Activated CD8-positive, alpha-beta memory T cell treated with anti-CD3 and anti-CD28 coated beads, Interleukin-2, amount 50 U/mL, for 1 hour (primary cell): ENCODE results near the gene DCTN1.
A peak's percentile ranks its signal among the peaks of the same experiment; 100 is the strongest.
"Not testable (repeated sequence)": the region's sequence is repeated elsewhere in the genome, so short reads cannot be mapped to it uniquely, and the experiment has no call there.

Source experiments
- DNase-seq: peaks from one replicate; pipeline ENCODE4 v3.0.0-alpha.2; 2020; ENCODE audit errors: extremely low read depth

The DCTN1 gene

DNA sequence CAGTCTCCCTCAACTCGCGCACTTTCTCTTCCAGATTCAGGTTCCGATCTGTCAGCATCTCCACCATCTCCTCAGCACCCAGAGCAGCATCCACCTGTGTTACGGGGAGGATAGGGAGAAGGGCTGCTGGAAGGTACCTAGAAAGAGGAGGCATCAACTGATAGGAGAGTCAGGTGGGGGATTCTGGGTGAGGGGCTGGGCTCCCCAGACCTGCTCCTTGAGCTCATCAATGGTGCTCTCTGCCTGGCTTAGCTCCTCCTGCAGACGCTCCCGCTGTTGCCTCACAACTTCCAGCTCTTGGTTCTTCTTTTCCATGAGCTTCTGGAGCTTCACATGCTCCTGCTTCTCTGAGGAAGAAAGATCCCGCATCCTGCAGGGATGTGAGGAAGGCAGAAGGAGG, 10.1 kb downstream of the DCTN1 start:
- DNase-seq, result no peak

- no peak for DNase-seq
Measured at GRCh38 chr2:74368499-74368898, 11.6 kb downstream of the DCTN1 start.

- no peak for DNase-seq
Measured at GRCh38 chr2:74367789-74368188, 12.3 kb downstream of the DCTN1 start.

DNA sequence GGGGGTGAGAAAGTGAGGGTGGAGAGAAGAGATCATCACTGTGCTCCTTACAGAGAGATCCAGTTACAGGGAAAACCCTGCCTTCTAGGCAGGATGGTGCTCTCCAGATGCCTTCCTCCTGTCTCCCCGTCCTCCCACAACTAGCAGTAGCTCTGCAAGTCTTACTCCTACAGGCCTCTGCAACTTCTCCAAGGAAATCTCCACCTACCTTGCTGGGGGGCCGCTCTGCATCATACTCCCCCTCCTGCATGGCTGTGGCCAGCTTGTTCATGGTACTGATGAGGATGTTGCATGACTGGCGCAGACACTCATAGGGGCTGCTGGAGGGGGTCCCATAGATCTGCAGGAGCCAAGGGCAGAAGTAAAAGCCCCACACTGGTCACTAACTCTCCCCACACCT, 14.1 kb downstream of the DCTN1 start:
- no peak for DNase-seq

DNA sequence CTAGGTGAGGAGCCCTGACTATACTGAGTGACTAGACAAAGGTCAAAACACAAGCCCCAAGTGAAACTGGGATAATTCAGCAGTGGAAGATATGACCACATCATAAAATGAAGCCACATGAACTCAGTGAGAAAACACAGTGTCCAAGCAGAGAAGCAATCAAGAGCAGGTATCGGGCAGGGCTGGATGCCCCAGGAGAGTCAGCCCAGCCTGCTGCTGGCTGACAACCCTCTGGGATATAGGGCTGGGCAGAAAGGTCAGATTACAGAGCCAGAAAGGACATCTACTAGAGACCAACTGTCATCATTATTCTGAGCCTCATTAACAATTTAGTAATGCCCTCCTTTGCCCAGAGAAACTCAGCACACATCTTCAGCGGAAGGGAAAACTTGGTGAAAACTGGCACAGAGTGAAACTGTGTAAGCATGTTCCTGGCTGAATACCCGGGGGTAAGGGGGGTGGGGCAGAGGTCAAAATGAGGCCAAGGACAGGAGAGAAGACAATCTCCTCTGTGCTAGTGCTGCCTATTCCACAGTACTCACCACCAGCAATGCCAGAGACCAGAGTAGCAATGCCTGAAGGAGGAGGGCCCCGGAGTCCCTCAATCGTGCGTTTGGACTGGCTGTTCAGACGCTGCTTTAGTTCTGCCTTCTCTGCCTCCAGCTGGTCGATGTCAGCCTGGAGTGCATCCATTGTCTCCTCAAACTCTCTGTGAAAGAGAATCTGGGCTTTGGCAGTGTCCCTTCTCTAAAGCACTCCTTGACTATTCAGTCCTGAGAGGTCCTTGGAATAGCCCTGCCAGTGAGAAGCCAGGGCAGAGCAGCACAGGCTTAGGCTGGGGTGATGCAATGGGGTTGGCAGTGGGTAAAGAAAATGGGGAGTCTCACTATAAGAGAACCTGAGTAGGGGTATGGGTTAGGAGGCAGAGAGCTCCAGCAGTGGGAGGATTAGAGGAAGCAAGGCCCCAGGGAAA, 15.3 kb downstream of the DCTN1 start:
- DNase-seq, result no peak

- no peak for DNase-seq
Measured at GRCh38 chr2:74361327-74361726, 18.8 kb downstream of the DCTN1 start.

GRCh38 chr2:74357627-74358026, 22.5 kb downstream of the DCTN1 start:
- DNase-seq, result no peak

DNA sequence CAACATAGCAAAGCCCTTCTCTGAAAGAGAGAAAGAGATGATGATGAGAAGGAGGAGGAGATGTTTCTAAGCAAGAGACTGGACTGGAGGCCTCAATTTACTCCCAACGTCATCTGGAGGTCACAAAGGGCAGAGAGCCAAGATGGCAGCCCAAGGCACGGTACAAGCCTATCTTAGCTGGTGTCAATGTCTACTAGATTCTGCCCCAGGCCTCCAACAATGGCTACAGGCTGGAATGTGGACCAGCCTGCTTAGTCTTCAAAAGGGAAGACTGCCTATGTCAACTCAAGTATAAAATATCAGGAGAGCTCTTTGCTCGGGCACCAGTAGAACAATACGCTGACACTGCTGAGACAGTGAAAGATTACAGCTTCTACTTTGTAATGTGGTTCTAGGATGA, 30.2 kb downstream of the DCTN1 start:
- DNase-seq, result no peak

DNA sequence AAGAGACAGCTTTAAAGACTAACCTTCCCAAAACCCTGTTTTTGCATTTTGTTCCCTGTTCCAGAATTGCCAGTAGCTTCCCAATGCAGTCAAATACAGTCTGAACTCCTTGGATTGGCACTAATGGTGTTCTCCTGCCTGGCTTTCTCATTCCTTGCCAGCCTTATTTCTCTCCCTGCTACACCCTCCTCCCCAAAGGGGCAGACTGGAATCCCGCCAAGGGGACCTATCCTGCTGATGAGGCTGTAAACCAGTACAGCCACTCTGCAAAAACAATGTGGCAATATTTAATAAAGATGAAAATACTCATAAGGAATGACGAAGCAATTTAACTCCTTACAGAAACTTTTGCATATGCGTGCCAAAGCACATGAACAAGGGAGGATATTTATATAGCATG, 32.4 kb downstream of the DCTN1 start:
- no peak for DNase-seq

DNA sequence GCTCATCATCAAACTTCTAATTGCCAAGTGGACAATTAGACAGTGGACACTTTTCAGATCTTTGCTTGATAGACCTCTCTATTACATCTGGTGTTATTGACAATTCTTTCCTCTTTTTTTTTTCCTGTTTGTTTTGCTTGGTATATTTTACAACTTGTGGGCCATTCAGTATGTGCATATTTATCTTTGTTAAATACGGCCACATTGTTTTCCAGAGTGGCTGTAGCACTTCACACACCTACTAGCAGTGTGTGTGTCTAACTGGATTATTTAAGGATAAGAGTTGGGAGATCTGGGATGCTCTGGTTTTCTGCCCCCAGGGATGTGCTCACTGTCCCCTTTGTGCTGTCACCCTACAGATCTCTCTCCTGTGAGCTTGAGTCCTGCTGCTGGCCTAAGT, 32.8 kb downstream of the DCTN1 start:
- no peak for DNase-seq

DNA sequence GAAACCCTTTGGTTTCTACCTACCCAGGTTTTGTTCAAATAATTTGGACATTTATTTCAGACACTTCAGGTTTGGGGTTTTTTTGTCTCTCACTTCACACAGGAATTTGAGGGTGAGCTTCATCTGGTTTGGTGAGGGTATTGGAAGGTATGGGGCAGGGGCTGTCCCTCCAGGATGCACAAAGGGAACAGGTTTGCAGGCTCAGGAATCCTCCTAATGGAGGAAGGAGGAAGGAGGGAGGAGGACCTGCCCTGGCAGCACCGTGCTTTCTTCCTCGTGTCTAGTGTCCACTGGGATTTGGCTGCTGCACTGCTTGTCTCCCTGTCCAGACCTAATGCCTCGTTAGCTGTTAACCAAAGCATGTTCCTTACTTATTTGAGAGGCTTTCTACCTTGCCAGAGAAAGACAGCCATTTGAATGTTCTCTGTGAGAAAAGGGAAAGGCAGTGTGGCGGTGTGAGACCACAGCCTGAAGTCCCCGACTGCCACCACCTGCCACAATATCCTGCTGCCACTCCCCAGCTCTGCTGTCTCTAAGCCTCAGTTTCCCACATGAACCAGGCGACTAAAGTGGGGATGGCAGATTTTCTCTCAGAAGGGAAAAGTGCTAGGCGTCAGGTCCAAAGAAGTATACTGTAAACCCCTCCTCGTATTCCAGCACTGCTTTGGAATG, 34.7 kb downstream of the DCTN1 start:
- DNase-seq, result no peak

DNA sequence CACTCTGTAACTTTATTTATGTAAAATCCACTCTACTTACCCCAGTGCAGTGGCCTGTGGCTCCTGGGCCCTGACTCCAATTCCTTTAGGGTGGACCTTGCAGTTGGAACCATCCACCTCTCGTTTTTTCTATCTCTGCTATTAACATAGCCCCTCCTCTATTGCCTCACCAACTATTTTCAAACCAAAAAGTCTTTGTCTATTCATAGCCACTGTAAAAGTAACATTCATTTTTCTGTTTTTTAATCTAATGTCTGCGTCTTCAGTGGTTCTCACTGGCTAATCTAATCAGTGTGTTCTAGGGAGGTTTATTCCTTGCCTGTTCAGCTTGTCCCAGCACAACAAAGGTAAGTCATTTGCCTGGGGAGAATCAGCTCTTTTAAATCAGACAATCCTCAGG, 36.8 kb downstream of the DCTN1 start, which contains the start of gene SLC4A5:
Gene SLC4A5, minus strand, starts transcription at position 101 of the 400 bp plus-strand sequence. CDS start 28,393 bp downstream, outside the sequence.
- no peak for DNase-seq

- DNase-seq, result not testable (repeated sequence)
Measured at GRCh38 chr2:74336227-74336626, 43.9 kb downstream of the DCTN1 start.

DNA sequence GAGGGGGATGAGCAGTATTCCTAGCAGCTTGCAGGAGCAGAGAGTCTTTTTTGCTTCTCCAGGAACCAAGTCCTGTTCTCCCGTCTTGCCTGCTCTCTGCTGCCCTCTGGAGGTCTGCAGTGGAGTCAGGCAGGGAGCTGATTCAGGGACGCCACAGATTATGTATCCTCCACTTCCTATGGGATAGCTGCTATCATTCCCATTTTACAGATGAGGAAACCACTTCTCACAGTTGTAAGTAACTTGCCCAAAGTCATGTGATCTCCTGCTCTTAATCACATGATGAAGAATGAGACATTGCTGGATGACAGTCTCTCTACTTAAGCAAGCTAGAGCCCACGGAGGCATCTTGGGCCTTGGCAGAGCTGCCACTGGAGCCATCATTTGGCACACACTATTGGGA, 45.2 kb downstream of the DCTN1 start:
- peak; percentile 36 for DNase-seq

GRCh38 chr2:74333896-74334586, 46.1 kb downstream of the DCTN1 start:
- DNase-seq, result no peak

DNA sequence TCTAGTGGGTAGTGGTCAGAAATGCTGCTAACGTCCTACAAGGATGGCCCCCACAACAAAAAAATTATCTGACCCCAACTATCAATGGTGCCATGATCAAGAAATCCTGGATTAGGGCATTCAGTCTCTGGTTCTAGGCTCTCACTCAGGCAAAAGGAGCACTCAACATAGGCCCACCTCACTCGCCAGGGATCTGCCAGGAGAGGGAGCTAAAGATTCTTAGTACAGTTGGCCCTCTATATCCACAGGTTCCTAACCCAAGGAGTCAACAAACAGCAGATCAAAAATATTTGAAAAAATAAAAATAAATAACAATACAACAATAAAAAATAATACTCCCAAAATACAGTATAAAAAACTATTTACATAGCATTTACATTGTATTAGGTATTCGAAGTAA, 46.9 kb downstream of the DCTN1 start:
- no peak for DNase-seq

DNA sequence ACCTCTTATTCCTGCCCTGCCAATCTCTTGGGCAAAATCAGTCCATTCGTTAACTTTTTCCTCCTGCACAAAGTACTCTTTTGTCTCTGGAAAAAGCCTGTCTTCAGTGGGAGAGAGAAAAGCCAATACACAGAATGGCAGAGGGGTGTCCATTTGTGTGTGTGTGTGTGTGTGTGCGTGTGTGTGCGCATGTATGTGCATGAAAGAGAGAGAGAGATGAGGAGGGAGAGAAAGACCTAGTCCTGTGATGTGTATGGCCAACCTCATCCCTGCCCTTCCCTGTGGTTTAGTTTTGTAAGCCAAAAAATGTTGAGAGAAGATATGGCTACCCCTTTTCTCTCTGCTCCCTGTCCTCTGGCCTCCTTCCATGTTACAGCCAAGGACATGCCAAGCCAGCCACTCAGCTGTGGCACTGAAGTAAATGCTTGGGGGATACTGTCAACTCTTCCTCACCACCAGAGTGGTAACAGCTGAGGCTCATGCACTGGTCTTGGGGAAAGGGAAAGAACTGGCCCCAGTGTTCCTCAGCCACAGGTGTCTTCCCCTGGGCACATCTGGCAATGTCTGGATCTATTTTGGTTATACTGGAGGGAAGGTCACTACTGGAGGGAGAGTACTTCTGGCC, 47.4 kb downstream of the DCTN1 start:
- DNase-seq, result no peak

DNA sequence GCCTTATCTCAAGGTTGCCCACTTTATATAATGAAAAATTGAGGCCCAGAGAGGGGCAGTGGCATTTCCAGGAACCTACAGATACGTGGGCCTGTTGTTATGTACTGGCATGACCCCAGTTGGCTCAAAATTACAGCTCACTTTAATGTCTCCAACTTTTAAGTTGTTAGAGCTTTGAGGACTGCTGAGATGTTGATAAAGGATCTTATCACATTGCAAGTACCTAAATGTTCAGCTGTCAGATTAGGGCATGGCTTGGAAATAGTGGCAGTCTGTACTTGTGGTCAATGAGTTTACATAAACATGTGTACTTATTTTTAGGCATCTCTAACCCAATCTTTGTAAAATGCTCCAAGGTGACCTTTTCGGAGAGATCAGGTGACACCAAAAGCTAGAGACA, 51.5 kb downstream of the DCTN1 start:
- no peak for DNase-seq

DNA sequence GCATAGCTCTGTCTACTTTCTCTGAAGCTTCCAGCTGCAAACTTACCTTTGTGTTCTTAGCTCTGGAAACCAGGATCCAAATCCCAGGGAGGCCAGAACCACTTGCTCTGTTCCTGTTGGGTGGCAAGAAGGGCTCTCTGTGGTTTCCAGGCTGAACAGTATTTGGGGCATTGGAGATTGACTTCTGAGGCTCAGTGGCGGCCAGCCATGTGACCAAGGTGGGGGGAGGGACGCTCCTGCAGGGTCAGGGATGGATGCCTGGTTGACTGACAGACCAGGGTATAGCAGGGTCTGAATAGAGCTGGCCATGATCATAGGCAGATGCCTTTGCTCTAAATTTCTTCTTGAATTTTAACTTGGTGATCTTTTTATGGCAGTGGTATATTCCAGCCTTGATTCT, 52.0 kb downstream of the DCTN1 start:
- no peak for DNase-seq

DNA sequence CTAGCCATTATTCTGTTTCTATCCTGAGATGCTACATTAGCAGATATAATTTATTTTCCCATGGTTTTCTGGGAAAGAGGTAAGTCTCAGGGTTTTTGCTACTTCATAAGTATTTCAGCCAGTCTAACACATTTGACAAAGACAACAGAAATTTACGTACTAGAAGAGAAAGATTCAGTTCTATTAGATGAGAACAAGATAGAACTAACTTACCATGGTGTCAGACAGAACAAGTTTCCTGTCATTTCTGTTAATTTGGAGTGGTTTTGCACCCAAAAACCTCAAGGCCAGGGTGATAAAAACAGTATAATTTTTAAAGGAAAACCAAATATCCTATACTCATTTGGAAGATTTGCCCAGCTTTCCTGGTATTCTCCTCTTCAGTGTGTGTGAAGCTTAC, 52.5 kb downstream of the DCTN1 start:
- no peak for DNase-seq

- DNase-seq, result no peak
Measured at GRCh38 chr2:74327199-74327598, 52.9 kb downstream of the DCTN1 start.

- DNase-seq, result no peak
Measured at GRCh38 chr2:74325815-74326214, 54.3 kb downstream of the DCTN1 start.
